Frontal cortex (tissue), 4 donors: ENCODE measurements around the gene SLC10A1. TPM values are rescaled to one million over a fixed set of nuclear protein-coding genes. Genes with fewer than 3 reads are reported as not detected.

ENCODE experiments used
- DNase-seq, 2 donors: peaks; one replicate each; pipeline ENCODE4 v3.0.0; 2012; ENCODE audit warnings: low spot score in 2 of 2
- FAIRE-seq: peaks from 2 replicates; lab custom pipeline; 2012; peaks lifted over from hg19 to GRCh38; lab: Jason Lieb, UNC
- small RNA-seq: library from RNA; depleted of rRNA; stranded (forward); fragments of <200 nt; gene quantifications from one replicate; pipeline ENCODE3, GENCODE V24; 2014
- total RNA-seq: library from RNA; depleted of rRNA; stranded (reverse); fragments of >200 nt; gene quantifications from one replicate; pipeline ENCODE4 v1.2.3, GENCODE V29; 2014
- donor health status: control.
- donor health status: control.
- donor health status: control.

The SLC10A1 gene
- total RNA-seq, 1 donor from 2014 or later = not detected

- FAIRE-seq (no peak), DNase-seq (no peak)
Observed at GRCh38 chr14:69727860-69728259, 69.2 kb downstream of the SLC10A1 start.

- DNase-seq = peak; percentile 82 to 88
- FAIRE-seq = no peak
Observed at GRCh38 chr14:69726761-69727511, 70.1 kb downstream of the SLC10A1 start.

Small RNA genes lying within 50 kb of the gene (small RNA-seq; reads per million reads assigned to genes)
- not detected for gene RF00614

Other genes starting within 250 kb of the SLC10A1 start
- gene CCDC177, start 222.4 kb downstream of the SLC10A1 start, total RNA-seq = 4.5 TPM
- 4.9 TPM for gene SUSD6, start 185.6 kb downstream of the SLC10A1 start, total RNA-seq
- gene SRSF5, start 30.1 kb downstream of the SLC10A1 start, total RNA-seq = 120 TPM
- 12.2 TPM for gene SMOC1, start 82.2 kb upstream of the SLC10A1 start, total RNA-seq